Right atrium auricular region (tissue), 2 donors: ENCODE results near the gene LIN7A. TPM values are rescaled to one million over a fixed set of nuclear protein-coding genes. Genes with fewer than 3 reads are reported as not detected.
A peak's percentile ranks its signal among the peaks of the same experiment; 100 is the strongest.

Experiments used
- DNase-seq: peaks from one replicate; pipeline ENCODE4 v3.0.0-alpha.2; 2019; ENCODE audit warnings: low spot score
- H3K27ac ChIP-seq, 2 donors: fragments of 200-600 bp; sonication (generic); 1 replicate in 1 of 2; 2 replicates in 1 of 2; pipeline ENCODE4 v1.5.1; 2016 to 2019
- H3K27me3 ChIP-seq, 2 donors: fragments of 200-600 bp; sonication (generic); one replicate each; pipeline versions ENCODE4 v1.5.1 to v1.6.0; 2017 to 2019
- H3K36me3 ChIP-seq: fragments of 200-600 bp; sonication (generic); one replicate; pipeline ENCODE4 v1.5.1; 2016
- H3K4me1 ChIP-seq, 2 donors: fragments of 200-600 bp; sonication (generic); one replicate each; pipeline versions ENCODE4 v1.5.1 to v1.6.0; 2017 to 2019
- H3K4me3 ChIP-seq, 2 donors: fragments of 200-600 bp; sonication (generic); 1 replicate in 1 of 2; 2 replicates in 1 of 2; pipeline ENCODE4 v1.5.1; 2017 to 2019; ENCODE audit warnings: mild to moderate bottlenecking in 1 of 2, moderate library complexity in 1 of 2
- H3K9me3 ChIP-seq, 2 donors: fragments of 200-600 bp; sonication (generic); one replicate each; pipeline ENCODE4 v1.5.1; 2019
- total RNA-seq, 2 donors: library from RNA; depleted of rRNA; stranded (reverse); fragments of >200 nt; gene quantifications; one replicate each; pipeline ENCODE4 v1.1.0, GENCODE V29; 2016
- TF ChIP-seq, protein P1 (sequence below), 2 donors: fragments of 200-600 bp; sonication (generic); IDR thresholded peaks; one replicate each; pipeline ENCODE4 v1.5.1; 2019; ENCODE audit warnings: antibody characterized with exemption in 2 of 2

LIN7A gene
- total RNA-seq, 2 donors from 2014 or later = 16.2 to 23.3 TPM

DNA sequence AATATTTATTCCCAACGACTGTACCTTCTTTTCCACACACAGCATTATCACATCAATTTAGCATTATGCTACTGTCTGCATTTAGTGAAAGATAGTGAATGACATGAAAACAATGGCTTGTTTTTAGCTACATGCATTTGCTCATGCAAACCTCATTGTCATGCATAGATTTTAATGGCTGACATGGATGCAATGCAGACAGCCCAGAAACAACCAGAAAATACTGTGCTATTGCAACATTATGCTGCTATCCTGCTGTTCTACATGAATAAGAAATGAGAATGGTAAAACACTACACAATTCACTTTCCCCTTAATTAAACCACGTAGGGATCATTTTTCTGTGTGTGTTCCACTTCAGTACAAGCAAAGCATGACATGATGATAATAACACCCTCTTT, 90.8 kb downstream of the LIN7A start:
- no peak for DNase-seq
- Histone ChIP-seq H3K9me3 (no peaks in the 10 kb centered on the region), H3K36me3 (no peaks in the 10 kb centered on the region), H3K27ac (no peak overlapping the region), H3K4me3 (no peak overlapping the region), H3K27me3 (no peaks in the 10 kb centered on the region), H3K4me1 (no peaks in the 10 kb centered on the region)
- TF ChIP-seq, protein P1, sequence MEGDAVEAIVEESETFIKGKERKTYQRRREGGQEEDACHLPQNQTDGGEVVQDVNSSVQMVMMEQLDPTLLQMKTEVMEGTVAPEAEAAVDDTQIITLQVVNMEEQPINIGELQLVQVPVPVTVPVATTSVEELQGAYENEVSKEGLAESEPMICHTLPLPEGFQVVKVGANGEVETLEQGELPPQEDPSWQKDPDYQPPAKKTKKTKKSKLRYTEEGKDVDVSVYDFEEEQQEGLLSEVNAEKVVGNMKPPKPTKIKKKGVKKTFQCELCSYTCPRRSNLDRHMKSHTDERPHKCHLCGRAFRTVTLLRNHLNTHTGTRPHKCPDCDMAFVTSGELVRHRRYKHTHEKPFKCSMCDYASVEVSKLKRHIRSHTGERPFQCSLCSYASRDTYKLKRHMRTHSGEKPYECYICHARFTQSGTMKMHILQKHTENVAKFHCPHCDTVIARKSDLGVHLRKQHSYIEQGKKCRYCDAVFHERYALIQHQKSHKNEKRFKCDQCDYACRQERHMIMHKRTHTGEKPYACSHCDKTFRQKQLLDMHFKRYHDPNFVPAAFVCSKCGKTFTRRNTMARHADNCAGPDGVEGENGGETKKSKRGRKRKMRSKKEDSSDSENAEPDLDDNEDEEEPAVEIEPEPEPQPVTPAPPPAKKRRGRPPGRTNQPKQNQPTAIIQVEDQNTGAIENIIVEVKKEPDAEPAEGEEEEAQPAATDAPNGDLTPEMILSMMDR (IDR thresholded peaks at IDR 0.05) = no peak

DNA sequence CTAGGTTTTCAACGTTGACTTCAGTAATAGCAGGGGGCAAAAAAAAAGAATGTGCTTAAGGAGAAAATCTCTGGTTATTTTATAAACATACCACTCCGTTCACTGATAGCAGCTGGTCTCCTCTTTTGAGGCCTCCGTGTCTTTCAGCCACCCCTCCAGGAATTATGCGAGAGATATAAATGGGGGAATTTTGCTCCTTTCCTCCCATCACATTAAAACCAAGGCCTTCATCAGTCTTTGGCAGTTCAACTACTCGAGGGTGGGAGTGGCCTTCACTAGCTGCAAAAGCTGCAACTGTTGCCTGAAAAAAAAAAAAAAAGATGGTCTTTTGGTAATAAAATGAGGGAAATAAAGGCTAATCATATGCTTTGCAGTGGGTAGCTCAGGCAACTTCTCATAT, 92.1 kb downstream of the LIN7A start:
- TF ChIP-seq, protein P1 (IDR thresholded peaks at IDR 0.05) = no peak
- Histone ChIP-seq H3K4me1 (no peaks in the 10 kb centered on the region), H3K27me3 (no peaks in the 10 kb centered on the region), H3K36me3 (no peaks in the 10 kb centered on the region), H3K27ac (no peak overlapping the region), H3K4me3 (no peak overlapping the region), H3K9me3 (no peaks in the 10 kb centered on the region)
- no peak for DNase-seq

DNA sequence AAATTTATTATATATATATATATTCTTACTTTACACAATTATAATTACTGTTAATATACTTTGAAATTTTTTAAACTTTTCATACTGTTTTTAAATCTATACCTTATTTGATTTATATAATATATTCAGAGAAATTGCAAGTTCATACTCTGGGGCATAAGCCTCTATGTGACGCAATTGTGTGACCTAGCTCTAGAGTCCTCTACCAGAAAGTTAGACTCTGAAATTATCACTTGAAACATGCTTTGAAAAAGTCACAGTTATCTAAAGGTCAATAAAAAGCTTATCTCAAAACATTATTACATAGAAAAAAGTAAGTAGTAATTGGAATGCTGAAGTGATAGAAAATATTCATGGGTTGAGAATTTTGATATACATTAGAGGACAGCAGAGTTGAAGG, 93.8 kb downstream of the LIN7A start:
- H3K27me3 ChIP-seq = no peaks in the 10 kb centered on the region
- no peaks in the 10 kb centered on the region for H3K36me3 ChIP-seq
- DNase-seq = no peak
- no peak overlapping the region for H3K27ac ChIP-seq
- TF ChIP-seq, protein P1 (IDR thresholded peaks at IDR 0.05) = no peak
- no peaks in the 10 kb centered on the region for H3K9me3 ChIP-seq
- H3K4me1 ChIP-seq = no peaks in the 10 kb centered on the region
- H3K4me3 ChIP-seq = no peak overlapping the region

DNA sequence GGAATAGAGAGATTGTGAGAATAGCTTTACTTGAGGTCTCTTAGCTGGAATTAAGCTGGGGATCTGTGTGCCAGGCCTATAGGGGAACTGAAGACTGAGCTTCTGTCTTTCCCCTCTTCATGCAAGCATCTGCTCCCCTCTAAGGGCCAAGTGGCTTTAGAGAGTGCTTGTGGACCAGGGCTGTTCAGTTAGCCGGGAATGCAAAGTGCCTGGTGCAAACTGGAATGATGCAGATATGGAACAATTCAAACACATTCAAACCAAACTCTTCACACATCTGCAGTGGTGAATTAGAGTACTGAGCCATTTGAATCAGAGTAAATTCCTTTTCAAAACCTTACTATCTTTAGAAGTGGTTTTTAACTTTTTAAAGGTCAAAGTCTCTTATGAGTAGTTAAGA, 99.0 kb downstream of the LIN7A start:
- Histone ChIP-seq H3K4me3 (no peak overlapping the region), H3K36me3 (no peaks in the 10 kb centered on the region), H3K27me3 (no peaks in the 10 kb centered on the region), H3K27ac (no peak overlapping the region), H3K9me3 (no peaks in the 10 kb centered on the region), H3K4me1 (peaks cover 0 to 12% of the 10 kb centered on the region in 2 donors)
- DNase-seq = no peak
- TF ChIP-seq, protein P1 (IDR thresholded peaks at IDR 0.05) = no peak

DNA sequence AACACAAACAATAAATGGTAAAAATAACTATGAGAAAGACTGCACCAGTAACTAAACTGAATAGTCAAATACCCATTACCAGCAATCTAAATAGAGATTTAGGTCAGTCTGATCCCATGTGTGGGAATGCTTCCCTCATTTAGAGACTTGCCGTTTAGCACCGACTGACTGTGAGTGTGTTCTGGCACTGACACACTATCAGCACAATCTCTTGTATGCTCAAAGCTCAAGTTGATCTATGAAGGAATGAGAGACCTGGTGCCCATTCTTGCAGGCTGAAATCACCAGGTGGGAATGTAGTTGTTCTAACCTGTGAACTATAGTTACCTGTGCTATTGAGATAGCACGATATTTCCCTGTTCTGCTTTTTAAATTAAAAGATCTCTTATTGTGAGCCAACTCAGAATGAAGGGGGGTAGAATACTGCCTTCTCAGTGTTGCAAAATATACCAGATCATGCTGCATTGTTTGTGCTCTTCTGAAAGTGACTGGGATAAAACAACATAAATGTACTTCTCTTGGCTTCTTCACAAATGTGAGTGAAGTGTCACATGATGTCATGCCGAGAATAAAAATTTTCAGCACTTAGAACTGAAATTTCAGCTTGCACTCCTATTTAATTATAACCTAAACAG, 99.6 kb downstream of the LIN7A start:
- no peaks in the 10 kb centered on the region for H3K27me3 ChIP-seq
- TF ChIP-seq, protein P1 (IDR thresholded peaks at IDR 0.05) = no peak
- H3K4me1 ChIP-seq = peaks cover 0 to 12% of the 10 kb centered on the region in 2 donors
- no peak for DNase-seq
- peak overlapping the region in 1 of 2 donors; percentile 15 for H3K27ac ChIP-seq
- no peaks in the 10 kb centered on the region for H3K36me3 ChIP-seq
- no peak overlapping the region for H3K4me3 ChIP-seq
- H3K9me3 ChIP-seq = no peaks in the 10 kb centered on the region
